K562 (cell line): Measurements from ENCODE around the gene PRKAG2. TPM values are rescaled to one million over a fixed set of nuclear protein-coding genes. Genes with fewer than 3 reads are reported as not detected.
A peak's percentile ranks its signal among the peaks of the same experiment; 100 is the strongest.

Experiments used
- ATAC-seq: fragments of 200-7000 bp; cut with Tn5 transposase; 3 replicates; pipeline ENCODE4 v1.9.1; 2020; ENCODE audit warnings: moderate library complexity
- BruUV-seq: library from RNA; stranded (reverse); fragments of 400-500 nt; replicated peaks from 2 replicates; lab custom pipeline; 2021; lab: Mats Ljungman, UMichigan
- CTCF ChIA-PET: fragments of 300-600 bp; formaldehyde crosslinking; extraction: SDS; loops from one replicate; lab custom pipeline; 2021; ENCODE audit warnings: low intra/inter-chr PET ratio; lab: Yijun Ruan, JAX
- POLR2A ChIA-PET: fragments of 300-600, 350-650 bp; sonication (Branson Sonifier 250); formaldehyde crosslinking; extraction: SDS; loops from one replicate; lab custom pipeline; 2021; ENCODE audit warnings: antibody characterized with exemption, inconsistent platforms; lab: Yijun Ruan, JAX
- DNase-seq, 4 experiments: peaks; one replicate each; pipeline versions ENCODE4 v3.0.0 to v3.0.0-alpha.2; 2011 to 2018; ENCODE audit warnings: low spot score in 3 of 4, mixed read lengths in 3 of 4; ENCODE audit errors: extremely low read depth in 1 of 4
- FAIRE-seq: peaks from 2 replicates; lab custom pipeline; 2011; peaks lifted over from hg19 to GRCh38; lab: Jason Lieb, UNC
- H2AFZ ChIP-seq: 2 replicates; pipeline ENCODE4 v1.6.0; 2011; ENCODE audit warnings: low read depth, low read length, control low read depth, inconsistent platforms
- H3K27ac ChIP-seq: fragments of 200-600 bp; 3 replicates; pipeline ENCODE4 v1.8.0; 2011; ENCODE audit warnings: low read depth, mild to moderate bottlenecking, control low read depth, inconsistent platforms, low read length, moderate library complexity, mixed read lengths; ENCODE audit errors: extremely low read depth
- H3K27me3 ChIP-seq, 2 experiments: fragments of 300-600 bp in 1 of 2; 2 replicates in 1 of 2; 3 replicates in 1 of 2; pipeline versions ENCODE4 v1.6.0 to v1.8.0; 2011; ENCODE audit warnings: inconsistent platforms in 2 of 2, low read length in 2 of 2, mild to moderate bottlenecking in 1 of 2, mixed read lengths in 1 of 2, moderate library complexity in 1 of 2; ENCODE audit not compliant: control insufficient read depth in 2 of 2, insufficient read depth in 2 of 2
- H3K36me3 ChIP-seq: fragments of 300-600 bp; 3 replicates; pipeline ENCODE4 v1.8.0; 2011; ENCODE audit warnings: mild to moderate bottlenecking, low read length, inconsistent platforms; ENCODE audit not compliant: control insufficient read depth, insufficient read depth
- H3K4me1 ChIP-seq, 2 experiments: fragments of 200-600 bp in 1 of 2; replicated peaks in 1 of 2; 2 replicates in 1 of 2; 3 replicates in 1 of 2; pipeline versions ENCODE4 v1.5.1 to v1.8.0; 2011; ENCODE audit warnings: inconsistent platforms in 2 of 2, low read length in 2 of 2, mild to moderate bottlenecking in 1 of 2, mixed read lengths in 1 of 2, moderate library complexity in 1 of 2; ENCODE audit not compliant: control insufficient read depth in 2 of 2, insufficient read depth in 2 of 2
- H3K4me2 ChIP-seq: 2 replicates; pipeline ENCODE4 v1.6.1; 2011; ENCODE audit warnings: low read length, control low read depth, inconsistent platforms, mixed read lengths; ENCODE audit not compliant: insufficient read depth
- H3K4me3 ChIP-seq: fragments of 200-600 bp; sonication (generic), shearing (Covaris generic); 2 replicates; pipeline ENCODE4 v1.5.1; 2016; ENCODE audit warnings: control low read depth, inconsistent platforms
- H3K79me2 ChIP-seq: fragments of 200-600 bp; 3 replicates; pipeline ENCODE4 v1.8.0; 2011; ENCODE audit warnings: low read length, inconsistent platforms; ENCODE audit not compliant: control insufficient read depth, insufficient read depth
- H3K9ac ChIP-seq, 2 experiments: 2 replicates each; pipeline versions ENCODE4 v1.6.0 to v1.6.1; 2011; ENCODE audit warnings: low read depth in 2 of 2, low read length in 2 of 2, control low read depth in 1 of 2, inconsistent platforms in 1 of 2, mild to moderate bottlenecking in 1 of 2, mixed read lengths in 1 of 2; ENCODE audit not compliant: insufficient read depth in 1 of 2
- H3K9me1 ChIP-seq: one replicate; pipeline ENCODE4 v1.6.0; 2011; ENCODE audit warnings: inconsistent platforms, mild to moderate bottlenecking, low read length, moderate library complexity; ENCODE audit not compliant: control insufficient read depth, insufficient read depth
- H3K9me3 ChIP-seq: replicated peaks from 2 replicates; pipeline ENCODE4 v1.5.1; 2011; ENCODE audit warnings: low read depth, low read length, inconsistent platforms; ENCODE audit not compliant: control insufficient read depth, insufficient read depth
- H4K20me1 ChIP-seq: replicated peaks from 2 replicates; pipeline ENCODE4 v1.6.1; 2011; ENCODE audit warnings: low read length, inconsistent platforms, mixed read lengths; ENCODE audit not compliant: control insufficient read depth, insufficient read depth
- ASH1L ChIP-seq: fragments of 450-650 bp; IDR thresholded peaks from 2 replicates; pipeline ENCODE4 v1.6.1; 2018; ENCODE audit warnings: borderline replicate concordance, mild to moderate bottlenecking, low read depth; ENCODE audit not compliant: partially characterized antibody
- ATF1 ChIP-seq, 2 experiments: fragments of 450-650 bp in 1 of 2; IDR thresholded peaks; 2 replicates each; pipeline ENCODE4 v1.6.1; 2016; ENCODE audit warnings: missing compliant biosample characterization in 1 of 2, missing genetic modification characterization in 1 of 2
- BCOR ChIP-seq: fragments of 450-650 bp; IDR thresholded peaks from 2 replicates; pipeline ENCODE4 v1.6.1; 2016
- BHLHE40 ChIP-seq: IDR thresholded peaks from 2 replicates; pipeline ENCODE4 v1.6.1; 2011; ENCODE audit warnings: low read length, improper control_type of control experiment
- CTCFL ChIP-seq: IDR thresholded peaks from 2 replicates; pipeline ENCODE4 v1.6.1; 2011; ENCODE audit warnings: borderline replicate concordance, low read depth, mild to moderate bottlenecking, moderate library complexity, low read length; ENCODE audit not compliant: insufficient read depth, poor library complexity, severe bottlenecking
- KAT2B ChIP-seq: IDR thresholded peaks from one replicate; pipeline ENCODE4 v1.6.1; 2012; ENCODE audit warnings: low read depth, mild to moderate bottlenecking, control low read depth, inconsistent platforms, low read length, moderate library complexity
- NFE2 ChIP-seq: IDR thresholded peaks from 2 replicates; pipeline ENCODE4 v1.6.1; 2014; ENCODE audit warnings: antibody characterized with exemption, low read depth
- SPI1 ChIP-seq: IDR thresholded peaks from 2 replicates; pipeline ENCODE4 v1.6.1; 2011; ENCODE audit warnings: low read depth, low read length, control low read depth, borderline replicate concordance
- SREBF2 ChIP-seq: sonication (generic); formaldehyde crosslinking; IDR thresholded peaks from 2 replicates; pipeline ENCODE4 v1.4.0; 2020; ENCODE audit warnings: mild to moderate bottlenecking, missing genetic modification reagents
- TCF3 ChIP-seq: sonication (generic); formaldehyde crosslinking; IDR thresholded peaks from 2 replicates; pipeline ENCODE4 v1.4.0; 2020; ENCODE audit warnings: mild to moderate bottlenecking, missing genetic modification reagents
- WGBS: fragments of 100-300 bp; shearing (Covaris generic); methylation state at CpG from one replicate; pipeline ENCODE4 v1.1.6; 2016; ENCODE audit warnings: low coverage, mixed read lengths; ENCODE audit not compliant: insufficient coverage; ENCODE audit errors: missing lambda C conversion rate; 5-methylcytosine and 5-hydroxymethylcytosine counted together
- in situ Hi-C: fragments of 300-500 bp; cut with MboI; formaldehyde crosslinking; loops from 4 replicates; pipeline ENCODE4 v1.15.0; 2018; ENCODE audit warnings: inconsistent platforms, mixed read lengths
- intact Hi-C: fragments of 100-400 bp; cut with micrococcal nuclease; formaldehyde crosslinking; loops from 2 replicates; pipeline ENCODE4 v1.14.2; 2022
- polyA plus RNA-seq, 8 experiments: library from polyadenylated mRNA; depleted of rRNA in 4 of 8; stranded (reverse) in 5 of 8; unstranded in 3 of 8; fragments of >200 nt; fragmentation: Nextera tagmentation in 2 of 8; fragmentation: Illumina TruSeq in 1 of 8; extraction: Ambion mirVana in 2 of 8; extraction: Trizol in 1 of 8; gene quantifications; 2 replicates each; pipeline versions ENCODE4 v1.2.1 to v1.2.3, GENCODE V29; 2011 to 2014; ENCODE audit warnings: inconsistent platforms in 1 of 8, missing spikeins in 1 of 8
- total RNA-seq, 7 experiments: library from RNA; depleted of rRNA in 6 of 7; stranded (reverse); fragments of >200 nt in 6 of 7; fragmentation: Illumina TruSeq in 2 of 7; extraction: Trizol in 2 of 7; gene quantifications; 2 replicates each; pipeline versions ENCODE4 v1.2.1 to v1.2.3, GENCODE V29; 2011 to 2021; ENCODE audit warnings: low replicate concordance in 1 of 7
- TF ChIP-seq, protein P1 (sequence below), 3 experiments: IDR thresholded peaks in 2 of 3; conservative IDR thresholded peaks in 1 of 3; 2 replicates each; pipeline ENCODE4 v1.5.1; 2011 to 2012; ENCODE audit warnings: low read length in 3 of 3, mild to moderate bottlenecking in 3 of 3, control low read depth in 2 of 3, improper control_type of control experiment in 1 of 3, inconsistent platforms in 1 of 3, low read depth in 1 of 3, mixed read lengths in 1 of 3, moderate library complexity in 1 of 3; ENCODE audit not compliant: insufficient read depth in 2 of 3
- TF ChIP-seq, protein P2 (sequence below), 2 experiments: fragments of 450-650 bp; IDR thresholded peaks; 2 replicates each; pipeline ENCODE4 v1.6.1; 2018; ENCODE audit warnings: mild to moderate bottlenecking in 2 of 2, low read depth in 1 of 2; ENCODE audit not compliant: partially characterized antibody in 2 of 2

The PRKAG2 gene
- total and polyA plus RNA-seq, 9 of the 15 experiments (the other 6 are each of a cell fraction or from before 2014, with no cell fraction given) = 0.99 to 5.6 (median 3.3) TPM

DNA sequence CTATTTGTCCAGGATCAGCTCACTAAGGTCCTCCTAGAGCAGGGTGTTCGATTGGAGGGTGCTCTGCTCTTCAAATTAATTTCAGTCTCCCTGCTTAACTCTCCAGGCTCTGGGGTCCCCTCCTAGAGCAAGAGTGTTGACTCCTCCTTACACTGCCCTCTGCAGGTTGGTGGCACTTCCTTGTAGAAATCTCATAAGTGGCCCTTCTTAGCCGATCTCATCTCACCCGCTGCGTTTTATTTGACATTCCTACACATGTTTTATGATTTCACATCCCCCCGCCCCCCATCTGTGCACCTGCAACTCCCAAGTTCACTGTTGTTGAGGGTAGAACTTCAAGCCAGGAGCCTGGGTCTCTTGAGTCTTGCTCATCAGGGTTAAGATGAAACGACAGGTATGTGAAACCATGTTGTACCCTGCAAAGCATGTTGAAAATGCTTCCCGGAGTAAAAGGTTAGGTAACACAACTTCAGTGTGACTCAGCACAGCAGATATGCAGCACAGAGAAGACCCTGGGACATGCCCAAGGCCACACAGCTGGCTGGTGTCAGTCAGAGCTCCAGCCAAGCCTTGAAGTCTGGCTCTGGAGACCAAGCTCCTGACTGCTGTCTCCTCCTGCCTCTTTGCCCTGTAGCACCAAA lies 171.2 kb downstream of the PRKAG2 start:
- FAIRE-seq (peak; percentile 55), ATAC-seq (peak; percentile 84), DNase-seq (peak; percentile 48 to 65 (median 54))
- Histone ChIP-seq H3K36me3 (no peaks in the 10 kb centered on the region), H3K9ac (no peak overlapping the region), H3K4me1 (peaks cover 0 to 4% of the 10 kb centered on the region in 2 experiments; a peak in 2 of 5 replicates), H3K27me3 (peaks cover 49 to 88% of the 10 kb centered on the region in 2 experiments), H3K79me2 (no peaks in the 10 kb centered on the region), H3K27ac (no peak overlapping the region), H3K9me3 (peaks cover 9% of the 10 kb centered on the region), H4K20me1 (no peaks in the 10 kb centered on the region), H3K9me1 (no peaks in the 10 kb centered on the region), H3K4me3 (no peak overlapping the region), H3K4me2 (peak overlapping the region; percentile 45; the same call in 1 of the 2 replicates), H2AFZ (peak overlapping the region; percentile 25)
- no TSS peak for BruUV-seq
- POLR2A ChIA-PET = no interaction called here
- CTCF ChIA-PET = interaction anchor here (0.9 kb wide), 1 partner anchor 135 kb away, joined by 5 read pairs; no protein-coding TSS in a partner anchor
- intact Hi-C loops (loop anchor here (2.0 to 5.0 kb wide), 2 partner anchors 79 to 133 kb away; no protein-coding TSS in a partner anchor), in situ Hi-C loops (no loop called here)
- 0% methylated on average over 7 of the region's 7 CpGs for WGBS
- TF ChIP-seq, protein P1, sequence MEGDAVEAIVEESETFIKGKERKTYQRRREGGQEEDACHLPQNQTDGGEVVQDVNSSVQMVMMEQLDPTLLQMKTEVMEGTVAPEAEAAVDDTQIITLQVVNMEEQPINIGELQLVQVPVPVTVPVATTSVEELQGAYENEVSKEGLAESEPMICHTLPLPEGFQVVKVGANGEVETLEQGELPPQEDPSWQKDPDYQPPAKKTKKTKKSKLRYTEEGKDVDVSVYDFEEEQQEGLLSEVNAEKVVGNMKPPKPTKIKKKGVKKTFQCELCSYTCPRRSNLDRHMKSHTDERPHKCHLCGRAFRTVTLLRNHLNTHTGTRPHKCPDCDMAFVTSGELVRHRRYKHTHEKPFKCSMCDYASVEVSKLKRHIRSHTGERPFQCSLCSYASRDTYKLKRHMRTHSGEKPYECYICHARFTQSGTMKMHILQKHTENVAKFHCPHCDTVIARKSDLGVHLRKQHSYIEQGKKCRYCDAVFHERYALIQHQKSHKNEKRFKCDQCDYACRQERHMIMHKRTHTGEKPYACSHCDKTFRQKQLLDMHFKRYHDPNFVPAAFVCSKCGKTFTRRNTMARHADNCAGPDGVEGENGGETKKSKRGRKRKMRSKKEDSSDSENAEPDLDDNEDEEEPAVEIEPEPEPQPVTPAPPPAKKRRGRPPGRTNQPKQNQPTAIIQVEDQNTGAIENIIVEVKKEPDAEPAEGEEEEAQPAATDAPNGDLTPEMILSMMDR (IDR thresholded peaks at IDR 0.05 in 2 of 3, conservative IDR thresholded peaks at IDR 0.05 in 1 of 3; ENCODE audit: insufficient read depth in 2 of 3, low read depth in 1 of 3, low read length in 3 of 3) = peak; percentile 64 to 73 (median 67)
- no peak for TF ChIP-seq ASH1L
- TF ChIP-seq NFE2 = 0 out of 2 replicates have a peak, but pooled peaks have one; percentile 4
- peak; percentile 63; the same call in 1 of the 2 replicates for TF ChIP-seq SPI1
- TF ChIP-seq SREBF2 (CRISPR knock-in tag) = peak; percentile 68; the same call in 1 of the 2 replicates
- TF ChIP-seq, protein P2, sequence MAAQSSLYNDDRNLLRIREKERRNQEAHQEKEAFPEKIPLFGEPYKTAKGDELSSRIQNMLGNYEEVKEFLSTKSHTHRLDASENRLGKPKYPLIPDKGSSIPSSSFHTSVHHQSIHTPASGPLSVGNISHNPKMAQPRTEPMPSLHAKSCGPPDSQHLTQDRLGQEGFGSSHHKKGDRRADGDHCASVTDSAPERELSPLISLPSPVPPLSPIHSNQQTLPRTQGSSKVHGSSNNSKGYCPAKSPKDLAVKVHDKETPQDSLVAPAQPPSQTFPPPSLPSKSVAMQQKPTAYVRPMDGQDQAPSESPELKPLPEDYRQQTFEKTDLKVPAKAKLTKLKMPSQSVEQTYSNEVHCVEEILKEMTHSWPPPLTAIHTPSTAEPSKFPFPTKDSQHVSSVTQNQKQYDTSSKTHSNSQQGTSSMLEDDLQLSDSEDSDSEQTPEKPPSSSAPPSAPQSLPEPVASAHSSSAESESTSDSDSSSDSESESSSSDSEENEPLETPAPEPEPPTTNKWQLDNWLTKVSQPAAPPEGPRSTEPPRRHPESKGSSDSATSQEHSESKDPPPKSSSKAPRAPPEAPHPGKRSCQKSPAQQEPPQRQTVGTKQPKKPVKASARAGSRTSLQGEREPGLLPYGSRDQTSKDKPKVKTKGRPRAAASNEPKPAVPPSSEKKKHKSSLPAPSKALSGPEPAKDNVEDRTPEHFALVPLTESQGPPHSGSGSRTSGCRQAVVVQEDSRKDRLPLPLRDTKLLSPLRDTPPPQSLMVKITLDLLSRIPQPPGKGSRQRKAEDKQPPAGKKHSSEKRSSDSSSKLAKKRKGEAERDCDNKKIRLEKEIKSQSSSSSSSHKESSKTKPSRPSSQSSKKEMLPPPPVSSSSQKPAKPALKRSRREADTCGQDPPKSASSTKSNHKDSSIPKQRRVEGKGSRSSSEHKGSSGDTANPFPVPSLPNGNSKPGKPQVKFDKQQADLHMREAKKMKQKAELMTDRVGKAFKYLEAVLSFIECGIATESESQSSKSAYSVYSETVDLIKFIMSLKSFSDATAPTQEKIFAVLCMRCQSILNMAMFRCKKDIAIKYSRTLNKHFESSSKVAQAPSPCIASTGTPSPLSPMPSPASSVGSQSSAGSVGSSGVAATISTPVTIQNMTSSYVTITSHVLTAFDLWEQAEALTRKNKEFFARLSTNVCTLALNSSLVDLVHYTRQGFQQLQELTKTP (IDR thresholded peaks at IDR 0.05; ENCODE audit: low read depth in 1 of 2, partially characterized antibody in 2 of 2) = peak in 1 of 2 experiments; percentile 68
- 0 out of 2 replicates have a peak, but pooled peaks have one; percentile 1 for TF ChIP-seq BHLHE40
- no peak for TF ChIP-seq KAT2B
- 0 out of 2 replicates have a peak, but pooled peaks have one; percentile 8 for TF ChIP-seq TCF3 (CRISPR knock-in tag)
- no peak for TF ChIP-seq BCOR
- TF ChIP-seq ATF1 (CRISPR knock-in tag; IDR thresholded peaks at IDR 0.05) = no peak
- TF ChIP-seq ATF1 (tag; IDR thresholded peaks at IDR 0.05) = 0 out of 2 replicates have a peak, but pooled peaks have one; percentile 20
- TF ChIP-seq CTCFL = peak; percentile 43
